Measurements from ENCODE around the gene PTPN18.
"Not testable (repeated sequence)": the region's sequence is repeated elsewhere in the genome, so short reads cannot be mapped to it uniquely, and the experiment has no call there.

Gene PTPN18

GRCh38 chr2:130355578-130356431, at the start of gene PTPN18:
Gene PTPN18, plus strand, starts transcription at chr2:130356056. Its CDS starts 52 bp downstream, at chr2:130356108.
- Histone ChIP-seq H3K4me1 (ENCODE audit: control insufficient read depth, insufficient read depth, low read length) (peaks cover 7% of the 10 kb centered on the region), H3K36me3 (ENCODE audit: control insufficient read depth, insufficient read depth, low read length) (no peaks in the 10 kb centered on the region), H3K9ac (ENCODE audit: low read length) (peak within 1 kb of the TSS; percentile 65), H3K4me3 (ENCODE audit: low read length) (peak within 1 kb of the TSS; percentile 92), H3K27me3 (ENCODE audit: control insufficient read depth, insufficient read depth, low read length) (no peaks in the 10 kb centered on the region), H3K27ac (ENCODE audit: low read depth, low read length) (peak within 1 kb of the TSS; percentile 43)

- H3K4me1 ChIP-seq (ENCODE audit: control insufficient read depth, insufficient read depth, low read length), result no peaks in the 10 kb centered on the region
- H3K4me3 ChIP-seq (ENCODE audit: low read length), result no peak overlapping the region
- H3K36me3 ChIP-seq (ENCODE audit: control insufficient read depth, insufficient read depth, low read length), result no peaks in the 10 kb centered on the region
- no peaks in the 10 kb centered on the region for H3K27me3 ChIP-seq (ENCODE audit: control insufficient read depth, insufficient read depth, low read length)
- H3K27ac ChIP-seq (ENCODE audit: low read depth, low read length), result no peak overlapping the region
- no peak overlapping the region for H3K9ac ChIP-seq (ENCODE audit: low read length)
Measured at GRCh38 chr2:130307850-130308249, 48.0 kb upstream of the PTPN18 start.

GRCh38 chr2:130310881-130311280, 45.0 kb upstream of the PTPN18 start:
- no peaks in the 10 kb centered on the region for H3K4me1 ChIP-seq (ENCODE audit: control insufficient read depth, insufficient read depth, low read length)
- no peak overlapping the region for H3K4me3 ChIP-seq (ENCODE audit: low read length)
- H3K36me3 ChIP-seq (ENCODE audit: control insufficient read depth, insufficient read depth, low read length), result no peaks in the 10 kb centered on the region
- H3K27me3 ChIP-seq (ENCODE audit: control insufficient read depth, insufficient read depth, low read length), result no peaks in the 10 kb centered on the region
- no peak overlapping the region for H3K9ac ChIP-seq (ENCODE audit: low read length)
- no peak overlapping the region for H3K27ac ChIP-seq (ENCODE audit: low read depth, low read length)

GRCh38 chr2:130313812-130314334, 42.0 kb upstream of the PTPN18 start:
- Histone ChIP-seq H3K36me3 (ENCODE audit: control insufficient read depth, insufficient read depth, low read length) (no peaks in the 10 kb centered on the region), H3K4me3 (ENCODE audit: low read length) (no peak overlapping the region), H3K4me1 (ENCODE audit: control insufficient read depth, insufficient read depth, low read length) (no peaks in the 10 kb centered on the region), H3K9ac (ENCODE audit: low read length) (no peak overlapping the region), H3K27me3 (ENCODE audit: control insufficient read depth, insufficient read depth, low read length) (no peaks in the 10 kb centered on the region), H3K27ac (ENCODE audit: low read depth, low read length) (no peak overlapping the region)

GRCh38 chr2:130314377-130314776, 41.5 kb upstream of the PTPN18 start:
- Histone ChIP-seq H3K27ac (ENCODE audit: low read depth, low read length) (no peak overlapping the region), H3K27me3 (ENCODE audit: control insufficient read depth, insufficient read depth, low read length) (no peaks in the 10 kb centered on the region), H3K9ac (ENCODE audit: low read length) (no peak overlapping the region), H3K4me3 (ENCODE audit: low read length) (no peak overlapping the region), H3K36me3 (ENCODE audit: control insufficient read depth, insufficient read depth, low read length) (no peaks in the 10 kb centered on the region), H3K4me1 (ENCODE audit: control insufficient read depth, insufficient read depth, low read length) (no peaks in the 10 kb centered on the region)

- Histone ChIP-seq H3K4me3 (ENCODE audit: low read length) (no peak overlapping the region), H3K36me3 (ENCODE audit: control insufficient read depth, insufficient read depth, low read length) (no peaks in the 10 kb centered on the region), H3K4me1 (ENCODE audit: control insufficient read depth, insufficient read depth, low read length) (no peaks in the 10 kb centered on the region), H3K27me3 (ENCODE audit: control insufficient read depth, insufficient read depth, low read length) (no peaks in the 10 kb centered on the region), H3K9ac (ENCODE audit: low read length) (no peak overlapping the region), H3K27ac (ENCODE audit: low read depth, low read length) (no peak overlapping the region)
Measured at GRCh38 chr2:130316596-130316995, 39.3 kb upstream of the PTPN18 start.

GRCh38 chr2:130318906-130319305, 37.0 kb upstream of the PTPN18 start:
- Histone ChIP-seq H3K4me1 (ENCODE audit: control insufficient read depth, insufficient read depth, low read length) (no peaks in the 10 kb centered on the region), H3K36me3 (ENCODE audit: control insufficient read depth, insufficient read depth, low read length) (no peaks in the 10 kb centered on the region), H3K27ac (ENCODE audit: low read depth, low read length) (no peak overlapping the region), H3K27me3 (ENCODE audit: control insufficient read depth, insufficient read depth, low read length) (no peaks in the 10 kb centered on the region), H3K9ac (ENCODE audit: low read length) (no peak overlapping the region), H3K4me3 (ENCODE audit: low read length) (no peak overlapping the region)

- Histone ChIP-seq H3K9ac (ENCODE audit: low read length) (no peak overlapping the region), H3K27ac (ENCODE audit: low read depth, low read length) (no peak overlapping the region), H3K27me3 (ENCODE audit: control insufficient read depth, insufficient read depth, low read length) (no peaks in the 10 kb centered on the region)
Measured at GRCh38 chr2:130319536-130319935, 36.3 kb upstream of the PTPN18 start.

GRCh38 chr2:130327703-130328527, 27.9 kb upstream of the PTPN18 start:
- H3K36me3 ChIP-seq (ENCODE audit: control insufficient read depth, insufficient read depth, low read length), result no peaks in the 10 kb centered on the region
- no peak overlapping the region for H3K9ac ChIP-seq (ENCODE audit: low read length)
- no peaks in the 10 kb centered on the region for H3K4me1 ChIP-seq (ENCODE audit: control insufficient read depth, insufficient read depth, low read length)
- no peaks in the 10 kb centered on the region for H3K27me3 ChIP-seq (ENCODE audit: control insufficient read depth, insufficient read depth, low read length)
- no peak overlapping the region for H3K27ac ChIP-seq (ENCODE audit: low read depth, low read length)
- H3K4me3 ChIP-seq (ENCODE audit: low read length), result no peak overlapping the region

More at GRCh38 chr2:130319536-130319935, 36.3 kb upstream of the PTPN18 start:
- no peak overlapping the region for H3K4me3 ChIP-seq (ENCODE audit: low read length)
- H3K36me3 ChIP-seq (ENCODE audit: control insufficient read depth, insufficient read depth, low read length), result no peaks in the 10 kb centered on the region
- H3K4me1 ChIP-seq (ENCODE audit: control insufficient read depth, insufficient read depth, low read length), result no peaks in the 10 kb centered on the region

- Histone ChIP-seq H3K27ac (ENCODE audit: low read depth, low read length) (no peak overlapping the region), H3K9ac (ENCODE audit: low read length) (no peak overlapping the region), H3K36me3 (ENCODE audit: control insufficient read depth, insufficient read depth, low read length) (no peaks in the 10 kb centered on the region), H3K4me1 (ENCODE audit: control insufficient read depth, insufficient read depth, low read length) (no peaks in the 10 kb centered on the region), H3K4me3 (ENCODE audit: low read length) (no peak overlapping the region), H3K27me3 (ENCODE audit: control insufficient read depth, insufficient read depth, low read length) (no peaks in the 10 kb centered on the region)
Measured at GRCh38 chr2:130328710-130329109, 27.1 kb upstream of the PTPN18 start.

GRCh38 chr2:130332271-130333073, 23.4 kb upstream of the PTPN18 start:
- Histone ChIP-seq H3K4me3 (ENCODE audit: low read length) (no peak overlapping the region), H3K9ac (ENCODE audit: low read length) (no peak overlapping the region), H3K27me3 (ENCODE audit: control insufficient read depth, insufficient read depth, low read length) (no peaks in the 10 kb centered on the region)

GRCh38 chr2:130333253-130333652, 22.6 kb upstream of the PTPN18 start:
- H3K27me3 ChIP-seq (ENCODE audit: control insufficient read depth, insufficient read depth, low read length); H3K27ac ChIP-seq (ENCODE audit: low read depth, low read length); H3K36me3 ChIP-seq (ENCODE audit: control insufficient read depth, insufficient read depth, low read length); H3K4me1 ChIP-seq (ENCODE audit: control insufficient read depth, insufficient read depth, low read length); H3K4me3 ChIP-seq (ENCODE audit: low read length); H3K9ac ChIP-seq (ENCODE audit: low read length): not testable (repeated sequence)

More at GRCh38 chr2:130332271-130333073, 23.4 kb upstream of the PTPN18 start:
- Histone ChIP-seq H3K27ac (ENCODE audit: low read depth, low read length) (no peak overlapping the region), H3K4me1 (ENCODE audit: control insufficient read depth, insufficient read depth, low read length) (no peaks in the 10 kb centered on the region), H3K36me3 (ENCODE audit: control insufficient read depth, insufficient read depth, low read length) (no peaks in the 10 kb centered on the region)
